ENCODE data around the gene FXR1.
"Not testable (repeated sequence)": the region's sequence is repeated elsewhere in the genome, so short reads cannot be mapped to it uniquely, and the experiment has no call there.

DNA sequence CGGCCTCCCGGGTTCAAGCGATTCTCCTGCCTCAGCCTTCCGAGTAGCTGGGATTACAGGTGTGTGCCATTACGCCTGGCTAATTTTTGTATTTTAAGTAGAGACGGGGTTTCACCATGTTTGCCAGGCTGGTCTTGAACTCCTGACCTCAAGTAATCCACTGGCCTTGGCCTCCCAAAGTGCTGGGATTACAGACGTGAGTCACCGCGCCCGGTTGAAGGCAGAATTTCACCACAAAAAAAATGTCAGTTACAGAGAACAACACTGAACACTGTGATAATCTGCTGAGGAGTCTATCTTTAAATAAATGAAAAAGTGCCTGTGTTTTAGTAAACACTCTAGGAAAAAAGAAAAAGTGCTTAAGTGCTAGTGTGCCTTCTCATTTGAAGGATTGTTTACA is 73.9 kb downstream of the FXR1 start:
- TF ChIP-seq, protein P1, sequence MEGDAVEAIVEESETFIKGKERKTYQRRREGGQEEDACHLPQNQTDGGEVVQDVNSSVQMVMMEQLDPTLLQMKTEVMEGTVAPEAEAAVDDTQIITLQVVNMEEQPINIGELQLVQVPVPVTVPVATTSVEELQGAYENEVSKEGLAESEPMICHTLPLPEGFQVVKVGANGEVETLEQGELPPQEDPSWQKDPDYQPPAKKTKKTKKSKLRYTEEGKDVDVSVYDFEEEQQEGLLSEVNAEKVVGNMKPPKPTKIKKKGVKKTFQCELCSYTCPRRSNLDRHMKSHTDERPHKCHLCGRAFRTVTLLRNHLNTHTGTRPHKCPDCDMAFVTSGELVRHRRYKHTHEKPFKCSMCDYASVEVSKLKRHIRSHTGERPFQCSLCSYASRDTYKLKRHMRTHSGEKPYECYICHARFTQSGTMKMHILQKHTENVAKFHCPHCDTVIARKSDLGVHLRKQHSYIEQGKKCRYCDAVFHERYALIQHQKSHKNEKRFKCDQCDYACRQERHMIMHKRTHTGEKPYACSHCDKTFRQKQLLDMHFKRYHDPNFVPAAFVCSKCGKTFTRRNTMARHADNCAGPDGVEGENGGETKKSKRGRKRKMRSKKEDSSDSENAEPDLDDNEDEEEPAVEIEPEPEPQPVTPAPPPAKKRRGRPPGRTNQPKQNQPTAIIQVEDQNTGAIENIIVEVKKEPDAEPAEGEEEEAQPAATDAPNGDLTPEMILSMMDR (conservative IDR thresholded peaks at IDR 0.05) = not testable (repeated sequence)
- TF ChIP-seq ZFX (IDR thresholded peaks at IDR 0.05) = not testable (repeated sequence)
